ENCODE measurements around the gene LRRC10B. TPM values are rescaled to one million over a fixed set of nuclear protein-coding genes. Genes with fewer than 3 reads are reported as not detected.

Gene LRRC10B
- total and polyA plus RNA-seq, 2 of the 8 experiments (the other 6 are each of a cell fraction or from before 2014, with no cell fraction given) = 0.47 to 0.71 TPM

DNA sequence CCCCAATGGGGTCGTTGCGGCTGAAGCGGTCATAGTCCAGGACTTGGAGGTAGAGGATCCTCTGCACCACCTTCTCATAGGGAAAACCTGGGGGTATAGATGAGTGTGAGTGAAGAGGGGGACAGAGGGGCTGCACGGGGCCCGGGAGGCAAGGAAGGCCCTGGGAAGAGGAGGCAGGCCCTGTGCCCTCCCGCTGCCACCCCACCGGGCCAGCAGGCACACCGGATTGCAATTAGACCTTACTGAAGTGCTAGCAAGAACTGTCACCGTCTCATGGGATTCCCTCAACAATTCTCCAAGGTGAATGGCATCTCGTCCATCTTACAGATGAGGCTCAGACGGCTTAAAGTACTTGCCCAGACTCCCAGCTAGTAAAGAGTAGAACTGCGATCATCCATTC is 15.9 kb downstream of the LRRC10B start:
- CTCF ChIA-PET (ENCODE audit: partially characterized antibody) = interaction anchor here (0.9 to 40.4 kb wide), 7 partner anchors 7 to 114 kb away, joined by 3 to 2106 read pairs (median 5); a partner anchor contains a TSS
- H3K27ac ChIP-seq (ENCODE audit: low read depth, low read length) = no peak overlapping the region
- TF ChIP-seq SIX5 (IDR thresholded peaks at IDR 0.05; ENCODE audit: low read depth, low read length) (no peak), MAFK (IDR thresholded peaks at IDR 0.05; ENCODE audit: low read depth, low read length) (no peak)
- TF ChIP-seq, protein P1, sequence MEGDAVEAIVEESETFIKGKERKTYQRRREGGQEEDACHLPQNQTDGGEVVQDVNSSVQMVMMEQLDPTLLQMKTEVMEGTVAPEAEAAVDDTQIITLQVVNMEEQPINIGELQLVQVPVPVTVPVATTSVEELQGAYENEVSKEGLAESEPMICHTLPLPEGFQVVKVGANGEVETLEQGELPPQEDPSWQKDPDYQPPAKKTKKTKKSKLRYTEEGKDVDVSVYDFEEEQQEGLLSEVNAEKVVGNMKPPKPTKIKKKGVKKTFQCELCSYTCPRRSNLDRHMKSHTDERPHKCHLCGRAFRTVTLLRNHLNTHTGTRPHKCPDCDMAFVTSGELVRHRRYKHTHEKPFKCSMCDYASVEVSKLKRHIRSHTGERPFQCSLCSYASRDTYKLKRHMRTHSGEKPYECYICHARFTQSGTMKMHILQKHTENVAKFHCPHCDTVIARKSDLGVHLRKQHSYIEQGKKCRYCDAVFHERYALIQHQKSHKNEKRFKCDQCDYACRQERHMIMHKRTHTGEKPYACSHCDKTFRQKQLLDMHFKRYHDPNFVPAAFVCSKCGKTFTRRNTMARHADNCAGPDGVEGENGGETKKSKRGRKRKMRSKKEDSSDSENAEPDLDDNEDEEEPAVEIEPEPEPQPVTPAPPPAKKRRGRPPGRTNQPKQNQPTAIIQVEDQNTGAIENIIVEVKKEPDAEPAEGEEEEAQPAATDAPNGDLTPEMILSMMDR (IDR thresholded peaks at IDR 0.05; ENCODE audit: control extremely low read depth in 1 of 3, insufficient read depth in 1 of 3, low read depth in 1 of 3, low read length in 3 of 3) = no peak

More for the DNA sequence above, 15.9 kb downstream of the LRRC10B start:
- Histone ChIP-seq H3K79me2 (ENCODE audit: control insufficient read depth in 1 of 2, insufficient read depth in 2 of 2, low read length in 2 of 2) (no peaks in the 10 kb centered on the region), H2BK20ac (ENCODE audit: low read length) (no peak overlapping the region), H3K4me3 (ENCODE audit: extremely low read depth in 1 of 4, insufficient read depth in 2 of 4, low read depth in 3 of 4, low read length in 4 of 4) (no peak overlapping the region), H4K20me1 (replicated peaks in 1 of 2; ENCODE audit: control insufficient read depth in 1 of 2, insufficient read depth in 2 of 2, low read length in 2 of 2) (peaks cover 0 to 5% of the 10 kb centered on the region in 2 experiments), H3K79me1 (ENCODE audit: low read depth, low read length) (no peaks in the 10 kb centered on the region), H3K4me1 (replicated peaks in 1 of 4; ENCODE audit: control insufficient read depth in 3 of 4, insufficient read depth in 4 of 4, low read length in 3 of 4) (peaks cover 0 to 11% (median 4%) of the 10 kb centered on the region in 4 experiments; a peak in 5 of 7 replicates), H2BK120ac (replicated peaks; ENCODE audit: low read depth, low read length) (no peak overlapping the region), H3K36me3 (ENCODE audit: control insufficient read depth in 2 of 4, insufficient read depth in 4 of 4, low read length in 3 of 4) (no peaks in the 10 kb centered on the region), H3K9ac (replicated peaks in 1 of 4; ENCODE audit: extremely low read depth in 1 of 4, low read depth in 3 of 4, low read length in 3 of 4) (no peak overlapping the region), H2BK15ac (ENCODE audit: low read length) (no peak overlapping the region), H3K4ac (replicated peaks; ENCODE audit: insufficient read length, low read depth, low read length) (no peak overlapping the region), H3K23me2 (ENCODE audit: low read depth, low read length) (no peaks in the 10 kb centered on the region), H3K14ac (ENCODE audit: insufficient read length) (no peak overlapping the region), H4K8ac (ENCODE audit: extremely low read depth, insufficient read depth, low read length) (no peak overlapping the region), H3K18ac (ENCODE audit: extremely low read depth, low read length) (no peak overlapping the region), H3K56ac (replicated peaks; ENCODE audit: insufficient read length, low read depth, low read length) (no peak overlapping the region), H3K27me3 (replicated peaks in 1 of 4; ENCODE audit: control insufficient read depth in 3 of 4, extremely low read depth in 1 of 4, insufficient read depth in 3 of 4, low read length in 3 of 4) (no peaks in the 10 kb centered on the region; a peak in 1 of 7 replicates), H3K23ac (ENCODE audit: insufficient read length) (no peak overlapping the region), H2AFZ (ENCODE audit: low read length) (no peak overlapping the region), H3K9me3 (ENCODE audit: insufficient read depth in 2 of 2, low read depth in 1 of 2, low read length in 1 of 2) (no peaks in the 10 kb centered on the region), H4K5ac (ENCODE audit: insufficient read length, low read depth, low read length) (no peak overlapping the region), H2AK5ac (ENCODE audit: low read depth, low read length) (no peak overlapping the region), H4K91ac (replicated peaks; ENCODE audit: insufficient read length, low read length) (no peak overlapping the region), H3K4me2 (ENCODE audit: insufficient read depth in 1 of 2, low read depth in 2 of 2, low read length in 2 of 2) (no peak overlapping the region), H2BK12ac (ENCODE audit: low read depth, low read length) (no peak overlapping the region), H2BK5ac (ENCODE audit: low read depth, low read length) (no peak overlapping the region)
- WGBS, 2 experiments (ENCODE audit: extremely low coverage in 1 of 2, insufficient coverage in 1 of 2, insufficient read length in 1 of 2, insufficient replicate concordance in 2 of 2, low coverage in 1 of 2, low lambda C conversion rate in 2 of 2, missing lambda C conversion rate in 1 of 2) = 81% methylated on average over 9 of the region's 12 CpGs; no CpG with 5 or more reads in 1 of the 2 experiments
- no peak for DNase-seq (ENCODE audit: low read depth in 1 of 2, low spot score in 2 of 2)
- no peak for FAIRE-seq
- POLR2A ChIA-PET (ENCODE audit: partially characterized antibody) = no interaction called here
